Spleen (tissue), 11 donors: ENCODE measurements around the gene GPD1L. TPM values are rescaled to one million over a fixed set of nuclear protein-coding genes. Genes with fewer than 3 reads are reported as not detected.
A peak's percentile ranks its signal among the peaks of the same experiment; 100 is the strongest.
"Not testable (repeated sequence)": the region's sequence is repeated elsewhere in the genome, so short reads cannot be mapped to it uniquely, and the experiment has no call there.

ENCODE experiments used
- DNase-seq: peaks from one replicate; pipeline ENCODE4 v3.0.0-alpha.2; 2020
- H3K27ac ChIP-seq, 8 donors: fragments of 200-600 bp; sonication (generic) in 7 of 8; 1 replicate in 4 of 8; 2 replicates in 4 of 8; pipeline versions ENCODE4 v1.5.0 to v1.8.0; 2016 to 2021; ENCODE audit warnings: inconsistent platforms in 4 of 8, mild to moderate bottlenecking in 4 of 8, moderate library complexity in 1 of 8
- H3K27me3 ChIP-seq, 7 donors: fragments of 200-600 bp; sonication (generic) in 6 of 7; replicated peaks in 1 of 7; 1 replicate in 4 of 7; 2 replicates in 3 of 7; pipeline versions ENCODE4 v1.5.0 to v1.8.0; 2016 to 2021; ENCODE audit warnings: inconsistent platforms in 3 of 7, mild to moderate bottlenecking in 1 of 7
- H3K36me3 ChIP-seq, 6 donors: fragments of 200-600 bp; sonication (generic) in 5 of 6; 1 replicate in 4 of 6; 2 replicates in 2 of 6; pipeline versions ENCODE4 v1.5.0 to v1.8.0; 2016 to 2021; ENCODE audit warnings: inconsistent platforms in 2 of 6
- H3K4me1 ChIP-seq, 6 donors: fragments of 200-600 bp; sonication (generic) in 5 of 6; 1 replicate in 3 of 6; 2 replicates in 3 of 6; pipeline versions ENCODE4 v1.5.0 to v1.8.0; 2016 to 2021; ENCODE audit warnings: inconsistent platforms in 3 of 6
- H3K4me3 ChIP-seq, 8 donors: fragments of 200-600 bp; sonication (generic) in 7 of 8; 1 replicate in 4 of 8; 2 replicates in 4 of 8; pipeline versions ENCODE4 v1.5.0 to v1.8.0; 2016 to 2021; ENCODE audit warnings: inconsistent platforms in 4 of 8, mild to moderate bottlenecking in 4 of 8, moderate library complexity in 2 of 8
- H3K9me3 ChIP-seq, 8 donors: fragments of 200-600 bp; sonication (generic) in 7 of 8; 1 replicate in 4 of 8; 2 replicates in 4 of 8; pipeline versions ENCODE4 v1.5.0 to v1.8.0; 2016 to 2021; ENCODE audit warnings: inconsistent platforms in 4 of 8
- POLR2A ChIP-seq, 3 donors: fragments of 450-650 bp; IDR thresholded peaks; one replicate each; pipeline ENCODE4 v1.5.1; 2017; ENCODE audit warnings: antibody characterized with exemption in 3 of 3, mild to moderate bottlenecking in 1 of 3
- POLR2AphosphoS5 ChIP-seq, 3 donors: sonication (generic); formaldehyde crosslinking; IDR thresholded peaks; one replicate each; pipeline ENCODE4 v1.5.1; 2017; ENCODE audit warnings: antibody characterized with exemption in 3 of 3
- WGBS, 5 donors: extraction: QIAGEN DNeasy Blood & Tissue Kit in 3 of 5; methylation state at CpG; one replicate each; pipeline versions ENCODE4 v1.1.5 to v1.1.7; 2013 to 2018; 5-methylcytosine and 5-hydroxymethylcytosine counted together
- intact Hi-C: fragments of 100-400 bp; cut with DNase I; formaldehyde crosslinking; loops from one replicate; pipeline ENCODE4 v1.15.0; 2023; ENCODE audit warnings: low total_unique reads
- polyA plus RNA-seq, 3 donors: library from polyadenylated mRNA; stranded (reverse); fragments of 200-250 nt; gene quantifications; one replicate each; pipeline ENCODE4 v1.2.1, GENCODE V29; 2013
- total RNA-seq, 7 donors: library from RNA; depleted of rRNA in 3 of 7; stranded (reverse); fragments of >200 nt in 3 of 7; fragmentation: NEBNext Ultra II Directional in 4 of 7; extraction: Animal tissue kit (Norgen Biotek cat#: 25700) in 4 of 7; gene quantifications; one replicate each; pipeline versions ENCODE4 v1.1.0 to v1.2.1, GENCODE V29; 2016 to 2021
- TF ChIP-seq, protein P1 (sequence below), 11 experiments: fragments of 200-600 bp in 7 of 11; fragments of 450-650 bp in 4 of 11; sonication (generic) in 4 of 11; IDR thresholded peaks in 8 of 11; conservative IDR thresholded peaks in 3 of 11; 1 replicate in 7 of 11; 2 replicates in 4 of 11; pipeline versions ENCODE4 v1.4.0 to v1.8.0; 2016 to 2021; ENCODE audit warnings: antibody characterized with exemption in 11 of 11, inconsistent platforms in 4 of 11, mild to moderate bottlenecking in 1 of 11
- donor health status: healthy with polysubstance abuse.
- donor health status: DM: no; HTN: no; CAD: no; lungs with moderate emphysema.
- donor health status: DM: no; HTN: no; CAD: no.
- donor health status: Bipolar disorder and iron deficiency.
- donor health status: healthy.
- donor health status: DM: no; HTN: no; CAD: no.
- donor health status: DM: yes; HTN: yes; CAD: no.

GPD1L gene
- total and polyA plus RNA-seq, 10 donors = 6.2 to 38.9 (median 25.1) TPM

DNA sequence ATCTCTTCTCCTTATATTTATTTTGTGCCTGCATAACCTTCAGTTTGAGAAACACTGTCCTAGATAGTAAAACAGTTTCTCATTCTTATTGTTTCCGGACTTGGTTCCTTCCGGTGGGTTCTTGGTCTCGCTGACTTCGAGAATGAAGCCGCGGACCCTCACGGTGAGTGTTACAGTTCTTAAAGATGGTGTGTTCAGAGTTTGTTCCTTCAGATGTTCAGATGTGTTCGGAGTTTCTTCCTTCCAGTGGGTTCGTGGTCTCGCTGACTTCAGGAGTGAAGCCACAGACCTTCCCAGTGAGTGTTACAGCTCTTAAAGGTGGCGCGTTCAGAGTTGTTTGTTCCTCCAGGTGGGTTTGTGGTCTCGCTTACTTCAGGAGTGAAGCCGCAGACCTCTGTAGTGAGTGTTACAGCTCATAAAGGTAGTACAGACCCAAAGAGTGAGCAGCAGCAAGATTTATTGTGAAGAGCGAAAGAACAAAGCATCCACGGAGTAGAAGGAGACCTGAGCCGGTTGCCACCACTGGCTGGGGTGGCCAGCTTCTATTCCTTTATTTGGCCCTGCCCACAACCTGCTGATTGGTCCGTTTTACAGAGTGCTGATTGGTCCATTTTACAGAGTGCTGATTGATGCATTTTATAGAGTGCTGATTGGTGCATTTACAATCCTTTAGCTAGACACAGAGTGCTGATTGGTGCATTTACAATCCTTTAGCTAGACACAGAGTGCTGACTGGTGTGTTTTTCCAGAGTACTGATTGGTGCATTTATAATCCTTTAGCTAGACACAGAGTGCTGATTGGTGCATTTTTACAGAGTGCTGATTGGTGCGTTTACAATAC is 8.3 kb downstream of the GPD1L start:
- DNase-seq, H3K9me3 ChIP-seq, H3K36me3 ChIP-seq, H3K27me3 ChIP-seq, intact Hi-C loops: not testable (repeated sequence)
- Histone ChIP-seq H3K4me1 (peaks cover 0 to 51% (median 15%) of the 10 kb centered on the region in 6 donors), H3K4me3 (peak overlapping the region in 2 of 8 donors; percentile 1 to 43), H3K27ac (peak overlapping the region in 5 of 8 donors; percentile 37 to 84 (median 72))
- 53 to 71% (median 64%) methylated on average over 19 of the region's 19 CpGs for WGBS, 5 donors
- peak in 1 of 3 donors; percentile 32 for TF ChIP-seq POLR2AphosphoS5 (IDR thresholded peaks at IDR 0.05)

DNA sequence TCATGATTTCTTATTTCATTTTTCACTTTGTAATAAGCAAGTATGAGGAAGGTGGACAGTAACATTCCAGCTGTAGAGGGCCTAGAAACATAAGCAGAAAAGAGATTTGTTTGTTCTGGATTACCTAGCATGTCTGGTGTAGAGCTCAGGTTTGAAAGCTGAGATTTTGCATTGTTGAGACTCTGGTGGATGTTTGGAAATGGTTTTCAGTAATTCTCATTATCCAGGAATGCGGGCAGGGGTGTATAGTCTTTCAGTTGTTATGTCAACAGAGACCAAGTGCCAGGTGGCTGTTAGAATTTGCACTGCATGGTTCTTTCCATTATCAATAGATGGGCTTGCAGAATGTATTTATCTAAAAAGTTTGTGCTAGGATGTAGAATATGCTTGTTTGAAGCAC is 10.9 kb downstream of the GPD1L start:
- Histone ChIP-seq H3K27ac (no peak overlapping the region), H3K4me3 (no peak overlapping the region), H3K9me3 (peaks cover 0 to 7% (median 4%) of the 10 kb centered on the region in 8 donors), H3K4me1 (peaks cover 0 to 53% (median 11%) of the 10 kb centered on the region in 6 donors), H3K27me3 (no peaks in the 10 kb centered on the region), H3K36me3 (no peaks in the 10 kb centered on the region)
- no peak for TF ChIP-seq POLR2A (IDR thresholded peaks at IDR 0.05)
- TF ChIP-seq POLR2AphosphoS5 (IDR thresholded peaks at IDR 0.05) = no peak
- TF ChIP-seq, protein P1, sequence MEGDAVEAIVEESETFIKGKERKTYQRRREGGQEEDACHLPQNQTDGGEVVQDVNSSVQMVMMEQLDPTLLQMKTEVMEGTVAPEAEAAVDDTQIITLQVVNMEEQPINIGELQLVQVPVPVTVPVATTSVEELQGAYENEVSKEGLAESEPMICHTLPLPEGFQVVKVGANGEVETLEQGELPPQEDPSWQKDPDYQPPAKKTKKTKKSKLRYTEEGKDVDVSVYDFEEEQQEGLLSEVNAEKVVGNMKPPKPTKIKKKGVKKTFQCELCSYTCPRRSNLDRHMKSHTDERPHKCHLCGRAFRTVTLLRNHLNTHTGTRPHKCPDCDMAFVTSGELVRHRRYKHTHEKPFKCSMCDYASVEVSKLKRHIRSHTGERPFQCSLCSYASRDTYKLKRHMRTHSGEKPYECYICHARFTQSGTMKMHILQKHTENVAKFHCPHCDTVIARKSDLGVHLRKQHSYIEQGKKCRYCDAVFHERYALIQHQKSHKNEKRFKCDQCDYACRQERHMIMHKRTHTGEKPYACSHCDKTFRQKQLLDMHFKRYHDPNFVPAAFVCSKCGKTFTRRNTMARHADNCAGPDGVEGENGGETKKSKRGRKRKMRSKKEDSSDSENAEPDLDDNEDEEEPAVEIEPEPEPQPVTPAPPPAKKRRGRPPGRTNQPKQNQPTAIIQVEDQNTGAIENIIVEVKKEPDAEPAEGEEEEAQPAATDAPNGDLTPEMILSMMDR (IDR thresholded peaks at IDR 0.05 in 8 of 11, conservative IDR thresholded peaks at IDR 0.05 in 3 of 11) = no peak
- WGBS, 5 donors = 94 to 100% (median 100%) methylated on average over 1 of the region's 1 CpG
- intact Hi-C loops = no loop called here
- DNase-seq = no peak

DNA sequence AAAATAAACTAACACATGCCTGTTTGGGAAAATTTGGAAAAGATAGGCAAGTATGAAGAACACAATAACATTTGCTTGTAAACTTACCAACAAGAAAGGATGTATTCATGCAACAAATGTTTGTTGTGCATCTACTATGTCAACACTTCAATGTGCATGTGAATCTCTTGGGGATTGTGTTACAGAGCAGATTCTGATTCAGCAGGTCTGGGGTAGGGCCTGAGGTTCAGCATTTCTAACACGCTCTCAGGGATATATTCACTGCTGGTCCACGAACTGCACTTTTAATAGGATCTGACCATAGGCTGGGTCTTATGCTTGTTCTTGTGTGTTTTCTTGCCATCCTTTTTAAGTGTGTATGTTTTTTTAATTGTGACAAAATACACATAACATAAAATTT is 11.8 kb downstream of the GPD1L start:
- H3K36me3 ChIP-seq = no peaks in the 10 kb centered on the region
- no peaks in the 10 kb centered on the region for H3K27me3 ChIP-seq
- peaks cover 0 to 7% (median 4%) of the 10 kb centered on the region in 8 donors for H3K9me3 ChIP-seq
- WGBS, 5 donors = 96 to 98% (median 96%) methylated on average over 2 of the region's 2 CpGs
- intact Hi-C loops = no loop called here
- H3K4me1 ChIP-seq = peaks cover 0 to 45% (median 11%) of the 10 kb centered on the region in 6 donors
- TF ChIP-seq, protein P1 (IDR thresholded peaks at IDR 0.05 in 8 of 11, conservative IDR thresholded peaks at IDR 0.05 in 3 of 11) = no peak
- no peak for TF ChIP-seq POLR2AphosphoS5 (IDR thresholded peaks at IDR 0.05)
- TF ChIP-seq POLR2A (IDR thresholded peaks at IDR 0.05) = no peak
- no peak overlapping the region for H3K4me3 ChIP-seq
- H3K27ac ChIP-seq = no peak overlapping the region
- no peak for DNase-seq

DNA sequence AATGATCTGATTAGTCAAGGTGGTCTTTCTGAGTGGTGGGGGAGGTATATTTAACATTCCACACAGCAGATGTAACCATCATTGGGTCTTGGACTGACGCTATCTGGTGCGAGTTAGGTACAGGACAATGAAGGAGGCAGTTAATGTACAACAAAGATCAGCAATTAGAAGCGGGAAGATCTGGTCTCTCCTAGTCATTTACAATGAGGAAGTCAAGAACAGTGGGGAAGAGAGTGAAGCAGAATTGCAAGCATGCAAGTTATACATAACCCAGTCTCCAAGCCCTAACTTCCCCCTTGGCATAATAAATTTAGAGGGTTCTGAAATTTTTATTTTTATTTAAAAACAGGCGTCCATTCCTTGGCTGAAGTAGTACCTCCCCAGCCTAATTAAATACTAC is 14.1 kb downstream of the GPD1L start:
- intact Hi-C loops = no loop called here
- peak overlapping the region in 2 of 8 donors; percentile 31 to 45 for H3K27ac ChIP-seq
- TF ChIP-seq, protein P1 (IDR thresholded peaks at IDR 0.05 in 8 of 11, conservative IDR thresholded peaks at IDR 0.05 in 3 of 11) = no peak
- TF ChIP-seq POLR2A (IDR thresholded peaks at IDR 0.05) (no peak), POLR2AphosphoS5 (IDR thresholded peaks at IDR 0.05) (no peak)
- WGBS, 5 donors = 48 to 62% (median 57%) methylated on average over 4 of the region's 4 CpGs
- H3K4me1 ChIP-seq = peaks cover 0 to 38% (median 3%) of the 10 kb centered on the region in 6 donors
- peaks cover 0 to 7% (median 0%) of the 10 kb centered on the region in 6 donors for H3K36me3 ChIP-seq
- H3K27me3 ChIP-seq = no peaks in the 10 kb centered on the region
- no peak for DNase-seq
- H3K4me3 ChIP-seq = no peak overlapping the region
- peaks cover 0 to under 1% (median 0%) of the 10 kb centered on the region in 8 donors for H3K9me3 ChIP-seq
